ENCODE measurements around the gene KANSL1.

DNA sequence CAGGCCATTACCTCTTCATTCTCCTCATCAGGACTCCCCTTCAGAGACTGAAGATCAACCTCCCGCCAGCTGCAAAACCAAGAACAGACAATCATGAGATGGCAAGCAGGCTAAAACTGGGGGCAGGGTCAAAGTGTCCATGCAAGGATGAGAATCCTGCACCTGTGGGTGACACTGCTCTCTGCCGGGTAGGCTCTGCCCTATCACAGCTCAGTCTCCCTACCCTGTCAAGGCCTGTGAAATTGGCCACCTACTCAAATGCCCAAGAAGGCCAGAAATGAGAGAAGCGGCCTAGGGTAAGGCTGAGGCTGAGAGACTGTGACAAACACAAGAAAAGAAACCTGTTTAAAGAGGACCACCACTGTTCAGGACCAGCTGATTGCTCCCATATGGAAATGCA, 159.8 kb downstream of the KANSL1 start:
- TF ChIP-seq POLR2A (IDR thresholded peaks at IDR 0.05) = no peak
- TF ChIP-seq, protein P1, sequence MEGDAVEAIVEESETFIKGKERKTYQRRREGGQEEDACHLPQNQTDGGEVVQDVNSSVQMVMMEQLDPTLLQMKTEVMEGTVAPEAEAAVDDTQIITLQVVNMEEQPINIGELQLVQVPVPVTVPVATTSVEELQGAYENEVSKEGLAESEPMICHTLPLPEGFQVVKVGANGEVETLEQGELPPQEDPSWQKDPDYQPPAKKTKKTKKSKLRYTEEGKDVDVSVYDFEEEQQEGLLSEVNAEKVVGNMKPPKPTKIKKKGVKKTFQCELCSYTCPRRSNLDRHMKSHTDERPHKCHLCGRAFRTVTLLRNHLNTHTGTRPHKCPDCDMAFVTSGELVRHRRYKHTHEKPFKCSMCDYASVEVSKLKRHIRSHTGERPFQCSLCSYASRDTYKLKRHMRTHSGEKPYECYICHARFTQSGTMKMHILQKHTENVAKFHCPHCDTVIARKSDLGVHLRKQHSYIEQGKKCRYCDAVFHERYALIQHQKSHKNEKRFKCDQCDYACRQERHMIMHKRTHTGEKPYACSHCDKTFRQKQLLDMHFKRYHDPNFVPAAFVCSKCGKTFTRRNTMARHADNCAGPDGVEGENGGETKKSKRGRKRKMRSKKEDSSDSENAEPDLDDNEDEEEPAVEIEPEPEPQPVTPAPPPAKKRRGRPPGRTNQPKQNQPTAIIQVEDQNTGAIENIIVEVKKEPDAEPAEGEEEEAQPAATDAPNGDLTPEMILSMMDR (IDR thresholded peaks at IDR 0.05) = no peak
